ENCODE measurements around the gene TNIK. TPM values are rescaled to one million over a fixed set of nuclear protein-coding genes. Genes with fewer than 3 reads are reported as not detected.
"Not testable (repeated sequence)": the region's sequence is repeated elsewhere in the genome, so short reads cannot be mapped to it uniquely, and the experiment has no call there.

Gene TNIK
- total RNA-seq, 1 donor: 49.8 TPM

DNA sequence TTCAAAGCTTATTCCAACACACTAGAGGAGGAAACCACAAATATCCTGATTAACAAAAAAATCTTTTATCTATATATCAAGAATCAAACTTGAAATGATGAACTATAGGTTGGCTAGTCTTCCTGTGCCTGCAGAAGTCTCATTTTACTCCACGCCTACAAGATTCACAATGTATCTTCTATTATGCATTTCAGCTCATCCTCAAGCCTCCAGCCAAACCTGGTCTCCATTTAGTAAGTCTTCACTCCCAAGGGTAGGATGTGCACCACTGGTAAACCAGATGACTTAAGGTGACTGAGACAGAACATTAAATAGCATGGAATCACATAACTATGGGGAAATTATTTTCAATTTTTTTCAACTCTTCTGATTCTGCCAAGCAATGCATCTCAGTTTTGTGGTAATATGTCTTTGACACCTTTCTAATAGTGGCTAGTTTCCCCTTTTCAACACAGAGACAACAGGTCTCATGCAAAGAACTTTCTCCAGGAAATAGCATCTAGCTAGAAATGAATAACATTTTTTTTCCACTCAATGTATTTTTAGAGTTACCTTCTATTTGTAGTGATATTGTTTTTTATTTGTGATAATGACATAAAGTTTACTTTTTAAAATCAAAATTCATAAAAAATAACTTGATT, 166.9 kb downstream of the TNIK start:
- H3K4me3 ChIP-seq (ENCODE audit: low read length): no peak overlapping the region
- no peaks in the 10 kb centered on the region for H3K27me3 ChIP-seq (ENCODE audit: insufficient read depth, low read length)
- H3K4me1 ChIP-seq (ENCODE audit: insufficient read depth, low read length): peaks cover 3% of the 10 kb centered on the region
- H3K9me3 ChIP-seq (ENCODE audit: low read depth, low read length): no peaks in the 10 kb centered on the region

DNA sequence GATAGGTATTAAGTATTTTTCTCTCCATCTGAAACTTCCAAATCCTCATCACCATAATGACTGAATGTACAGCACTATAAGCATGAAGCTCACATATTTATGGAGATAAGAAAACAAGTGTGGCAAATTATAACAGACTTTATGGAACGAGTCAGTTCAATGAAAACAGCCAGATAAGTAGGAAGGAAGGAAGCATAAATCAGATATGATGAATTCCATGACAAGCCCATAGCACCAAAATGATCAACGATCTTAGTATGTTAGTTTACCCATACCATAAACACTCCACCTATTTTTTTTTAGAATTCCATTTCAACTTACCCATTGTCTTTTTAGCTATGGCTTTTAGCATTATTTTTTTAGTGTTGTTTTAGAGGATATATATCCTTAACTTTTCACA, 169.5 kb downstream of the TNIK start:
- peaks cover 3% of the 10 kb centered on the region for H3K4me1 ChIP-seq (ENCODE audit: insufficient read depth, low read length)
- H3K4me3 ChIP-seq (ENCODE audit: low read length): no peak overlapping the region
- H3K27me3 ChIP-seq (ENCODE audit: insufficient read depth, low read length): no peaks in the 10 kb centered on the region
- H3K9me3 ChIP-seq (ENCODE audit: low read depth, low read length): no peaks in the 10 kb centered on the region

DNA sequence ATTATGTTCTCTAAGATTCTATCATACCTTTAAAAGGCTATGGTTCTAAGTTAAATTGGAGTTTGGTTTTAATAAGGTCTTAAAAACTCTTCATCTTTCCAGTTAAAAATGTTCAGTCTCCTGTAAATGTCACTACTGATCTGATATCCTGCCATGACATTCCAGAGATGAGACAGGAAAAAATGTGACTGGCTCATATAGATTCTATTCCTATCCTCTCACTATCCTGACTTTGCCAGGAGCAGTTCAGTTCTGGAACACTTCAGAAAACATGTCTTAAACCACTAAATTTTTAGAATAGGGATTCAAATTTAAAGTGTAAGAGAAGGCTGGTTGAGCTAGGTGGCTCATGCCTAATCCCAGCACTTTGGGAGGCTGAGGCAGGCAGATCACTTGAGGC, 170.9 kb downstream of the TNIK start:
- Histone ChIP-seq H3K9me3 (ENCODE audit: low read depth, low read length) (no peaks in the 10 kb centered on the region), H3K4me1 (ENCODE audit: insufficient read depth, low read length) (peaks cover 3% of the 10 kb centered on the region), H3K27me3 (ENCODE audit: insufficient read depth, low read length) (no peaks in the 10 kb centered on the region), H3K4me3 (ENCODE audit: low read length) (no peak overlapping the region)

DNA sequence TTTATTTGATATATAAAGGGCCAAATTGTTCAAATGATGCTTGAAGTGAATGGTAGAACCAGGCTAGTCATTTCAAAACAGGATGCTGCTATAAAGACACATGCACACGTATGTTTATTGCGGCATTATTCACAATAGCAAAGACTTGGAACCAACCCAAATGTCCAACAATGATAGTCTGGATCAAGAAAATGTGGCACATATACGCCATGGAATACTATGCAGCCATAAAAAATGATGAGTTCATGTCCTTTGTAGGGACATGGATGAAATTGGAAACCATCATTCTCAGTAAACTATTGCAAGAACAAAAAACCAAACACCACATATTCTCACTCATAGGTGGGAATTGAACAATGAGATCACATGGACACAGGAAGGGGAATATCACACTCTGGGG, 172.4 kb downstream of the TNIK start:
- not testable (repeated sequence) for H3K9me3 ChIP-seq (ENCODE audit: low read depth, low read length); H3K4me1 ChIP-seq (ENCODE audit: insufficient read depth, low read length); H3K4me3 ChIP-seq (ENCODE audit: low read length); H3K27me3 ChIP-seq (ENCODE audit: insufficient read depth, low read length)

DNA sequence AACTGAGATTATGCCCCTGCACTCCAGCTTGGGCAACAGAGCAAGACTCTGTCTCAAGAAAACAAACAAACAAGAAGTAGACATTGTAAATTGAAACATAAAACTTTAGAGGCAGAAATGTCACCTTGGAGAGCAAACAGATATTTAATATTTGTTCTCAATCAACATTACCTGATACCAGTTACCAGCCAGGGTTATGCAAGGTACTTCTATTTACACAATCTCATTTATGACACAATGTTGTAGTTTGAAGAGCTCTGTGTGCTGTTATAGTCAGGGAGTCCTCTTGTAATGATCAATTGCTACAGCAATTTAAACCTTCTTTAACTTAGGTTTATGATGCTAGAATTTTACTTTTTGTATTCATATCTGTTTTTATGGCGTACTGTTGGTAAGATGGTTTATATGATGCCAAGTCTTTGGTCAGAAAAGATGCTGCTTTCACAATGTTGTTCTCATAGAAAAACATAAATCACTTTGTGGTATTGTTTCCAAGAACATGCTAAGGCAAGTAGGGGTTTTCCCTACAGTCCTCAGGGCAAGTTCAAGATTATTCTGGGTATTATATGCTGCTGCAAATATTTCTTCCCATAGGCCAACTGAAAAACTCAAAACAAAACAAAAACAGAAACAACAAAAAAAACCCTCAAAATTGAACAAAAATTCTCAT, 173.5 kb downstream of the TNIK start:
- Histone ChIP-seq H3K27me3 (ENCODE audit: insufficient read depth, low read length) (no peaks in the 10 kb centered on the region), H3K4me3 (ENCODE audit: low read length) (no peak overlapping the region), H3K9me3 (ENCODE audit: low read depth, low read length) (no peaks in the 10 kb centered on the region), H3K4me1 (ENCODE audit: insufficient read depth, low read length) (no peaks in the 10 kb centered on the region)

DNA sequence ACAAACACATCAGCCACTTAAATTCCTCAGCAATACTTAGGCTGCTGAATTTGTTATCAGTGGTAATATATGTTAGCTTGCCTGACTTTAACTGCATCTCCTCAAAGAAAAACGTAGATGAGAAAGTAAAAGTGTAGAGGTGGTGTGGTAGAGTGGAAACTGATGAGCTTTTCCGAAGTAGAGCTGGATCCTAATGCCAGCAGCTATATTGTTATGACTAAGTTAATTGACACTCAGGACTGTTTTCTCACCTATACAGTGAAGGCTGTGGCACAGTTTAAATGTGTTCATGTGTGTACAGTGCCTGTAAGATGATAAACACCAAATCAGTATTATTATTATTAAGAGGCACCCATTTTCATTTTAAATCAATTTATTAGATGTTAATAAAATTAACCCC, 174.9 kb downstream of the TNIK start:
- no peaks in the 10 kb centered on the region for H3K4me1 ChIP-seq (ENCODE audit: insufficient read depth, low read length)
- H3K4me3 ChIP-seq (ENCODE audit: low read length): no peak overlapping the region
- H3K27me3 ChIP-seq (ENCODE audit: insufficient read depth, low read length): no peaks in the 10 kb centered on the region
- H3K9me3 ChIP-seq (ENCODE audit: low read depth, low read length): no peaks in the 10 kb centered on the region

DNA sequence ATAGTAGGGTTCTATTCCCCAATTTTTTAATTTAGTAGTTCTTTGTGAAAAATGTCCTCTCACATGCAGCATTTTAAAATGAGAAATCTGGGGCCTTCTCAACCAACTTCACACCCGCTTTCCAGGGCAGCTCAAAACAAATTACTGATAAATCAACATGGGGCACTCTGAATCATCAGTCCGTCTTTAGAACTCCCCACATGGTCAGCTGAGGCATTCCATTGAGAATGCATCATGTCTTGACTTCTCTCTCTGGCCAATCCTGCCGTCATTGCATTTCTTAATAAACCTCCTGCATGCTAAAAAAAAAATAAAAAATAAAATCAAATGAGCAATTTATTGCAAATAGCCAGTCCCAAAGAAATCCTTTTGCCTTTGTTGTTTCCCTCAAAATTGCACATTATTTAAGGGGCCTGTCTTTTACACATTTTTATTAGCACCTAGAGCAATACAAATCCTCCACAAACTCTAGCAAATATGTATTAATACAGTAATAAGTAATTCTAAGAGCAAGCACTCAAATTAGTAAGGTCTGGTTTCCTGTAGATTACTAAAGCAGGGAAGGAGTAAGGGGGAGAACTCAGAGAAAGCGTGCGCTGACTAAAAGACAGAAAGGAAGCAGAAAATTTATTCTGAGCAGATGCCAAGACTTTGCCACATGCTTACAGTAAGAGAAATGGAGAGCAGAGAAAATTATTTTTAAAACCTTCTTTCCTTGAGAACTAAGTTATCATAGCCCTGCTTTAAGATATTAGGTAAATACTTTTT, 175.7 kb downstream of the TNIK start:
- no peaks in the 10 kb centered on the region for H3K4me1 ChIP-seq (ENCODE audit: insufficient read depth, low read length)
- no peak overlapping the region for H3K4me3 ChIP-seq (ENCODE audit: low read length)
- H3K27me3 ChIP-seq (ENCODE audit: insufficient read depth, low read length): no peaks in the 10 kb centered on the region
- no peaks in the 10 kb centered on the region for H3K9me3 ChIP-seq (ENCODE audit: low read depth, low read length)

DNA sequence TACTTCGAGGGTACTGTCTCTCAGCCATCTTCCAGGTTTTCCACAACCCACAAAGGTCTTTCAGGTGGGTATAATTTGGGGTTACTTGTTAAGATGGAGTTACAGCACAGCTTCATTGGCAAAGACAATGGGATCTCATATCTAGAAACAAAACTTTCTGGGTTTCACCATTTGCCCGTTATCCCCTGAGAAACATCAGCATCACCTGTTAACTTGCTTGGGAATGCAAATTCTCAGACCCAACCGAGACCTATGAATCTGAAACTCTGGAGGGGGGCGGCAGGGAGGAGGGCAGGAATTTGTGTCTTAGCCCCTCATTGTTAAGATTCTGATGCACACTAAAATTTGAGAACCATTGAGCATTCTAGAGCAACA, 176.4 kb downstream of the TNIK start:
- Histone ChIP-seq H3K9me3 (ENCODE audit: low read depth, low read length) (no peaks in the 10 kb centered on the region), H3K27me3 (ENCODE audit: insufficient read depth, low read length) (no peaks in the 10 kb centered on the region), H3K4me1 (ENCODE audit: insufficient read depth, low read length) (no peaks in the 10 kb centered on the region), H3K4me3 (ENCODE audit: low read length) (no peak overlapping the region)

DNA sequence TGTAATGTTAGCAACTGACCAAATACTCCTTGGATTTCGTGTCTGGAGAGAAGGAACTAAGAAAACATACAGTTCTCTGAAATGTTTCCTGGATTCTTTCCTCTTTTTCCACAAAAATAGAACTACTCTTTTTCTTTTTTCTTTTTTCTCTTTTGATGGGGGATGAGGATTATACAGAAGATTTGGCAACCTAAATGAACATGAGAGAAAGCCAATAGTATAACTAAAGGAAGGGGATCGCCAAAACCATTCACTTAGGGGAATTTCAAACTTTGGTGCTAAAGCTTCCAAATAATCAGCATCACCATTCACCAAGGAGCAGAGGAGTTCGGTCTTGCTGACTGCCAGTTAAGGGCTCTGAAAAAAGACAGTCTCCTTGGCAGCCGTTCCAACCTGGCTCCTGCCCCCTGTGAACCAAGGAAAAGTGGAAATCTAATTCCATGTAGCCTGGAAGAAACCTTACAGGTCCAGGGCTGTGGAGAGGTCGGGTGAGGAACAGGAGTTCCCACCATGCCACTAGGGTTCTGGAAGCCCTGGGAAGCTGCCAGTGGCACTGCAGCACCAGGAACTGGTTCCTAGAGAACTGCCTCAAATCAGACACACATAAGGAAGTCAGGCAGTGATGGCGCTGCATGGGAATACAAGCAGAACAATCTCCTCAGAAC, 176.9 kb downstream of the TNIK start:
- H3K27me3 ChIP-seq (ENCODE audit: insufficient read depth, low read length): no peaks in the 10 kb centered on the region
- H3K4me3 ChIP-seq (ENCODE audit: low read length): no peak overlapping the region
- H3K4me1 ChIP-seq (ENCODE audit: insufficient read depth, low read length): no peaks in the 10 kb centered on the region
- no peaks in the 10 kb centered on the region for H3K9me3 ChIP-seq (ENCODE audit: low read depth, low read length)

DNA sequence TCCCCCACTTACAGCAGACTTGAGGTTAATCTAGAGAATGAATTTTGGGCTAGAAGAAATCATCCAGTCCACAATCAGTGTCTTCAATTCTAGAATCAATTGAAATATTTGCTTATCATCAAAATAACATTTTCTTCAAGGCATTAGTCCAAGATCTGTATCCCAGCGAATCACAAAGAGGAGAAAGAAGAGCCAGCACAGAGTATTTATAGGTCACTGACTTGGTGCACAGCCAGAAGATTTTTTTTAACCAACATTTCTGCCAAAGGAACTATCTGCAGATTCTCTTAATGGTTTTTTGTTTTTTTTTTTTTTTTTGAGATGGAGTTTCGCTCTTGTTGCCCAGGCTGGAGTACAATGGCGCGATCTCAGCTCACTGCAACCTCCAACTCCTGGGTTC, 178.2 kb downstream of the TNIK start:
- H3K4me1 ChIP-seq (ENCODE audit: insufficient read depth, low read length): no peaks in the 10 kb centered on the region
- H3K4me3 ChIP-seq (ENCODE audit: low read length): no peak overlapping the region
- no peaks in the 10 kb centered on the region for H3K9me3 ChIP-seq (ENCODE audit: low read depth, low read length)
- no peaks in the 10 kb centered on the region for H3K27me3 ChIP-seq (ENCODE audit: insufficient read depth, low read length)

DNA sequence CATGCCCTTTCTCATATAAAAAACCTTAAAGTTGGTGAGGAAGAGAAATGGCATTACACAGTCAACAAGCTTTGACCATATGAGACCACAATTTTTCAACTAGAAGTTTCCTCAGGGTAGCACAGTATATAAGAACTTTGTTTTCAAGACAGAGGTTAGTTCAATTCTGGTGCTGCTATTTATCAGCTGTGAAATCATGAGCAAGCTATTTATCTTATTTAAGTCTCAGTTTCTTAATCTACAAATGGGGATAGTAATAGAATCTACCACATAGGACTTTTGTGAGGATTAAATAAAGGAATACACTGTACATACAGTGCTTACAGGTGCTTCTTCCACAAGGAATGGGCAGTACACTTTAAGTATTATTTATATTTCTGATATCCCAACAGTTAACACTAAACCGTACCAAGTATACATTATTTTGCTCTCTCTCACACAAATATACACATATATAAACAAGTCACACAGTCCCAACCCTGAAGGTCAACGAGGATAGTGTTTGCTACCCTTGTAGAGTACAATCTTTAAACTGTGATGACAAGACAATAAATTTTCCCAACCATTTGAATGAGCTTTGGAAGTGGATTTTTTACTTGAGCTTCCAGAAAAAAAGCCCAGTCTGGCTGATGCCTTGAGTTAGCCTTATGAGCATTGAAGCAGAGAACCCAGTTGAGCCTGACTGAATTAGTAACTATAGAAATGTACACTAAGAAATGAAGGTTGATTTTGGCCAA, 178.8 kb downstream of the TNIK start:
- Histone ChIP-seq H3K9me3 (ENCODE audit: low read depth, low read length) (no peaks in the 10 kb centered on the region), H3K4me1 (ENCODE audit: insufficient read depth, low read length) (no peaks in the 10 kb centered on the region), H3K27me3 (ENCODE audit: insufficient read depth, low read length) (no peaks in the 10 kb centered on the region), H3K4me3 (ENCODE audit: low read length) (no peak overlapping the region)

DNA sequence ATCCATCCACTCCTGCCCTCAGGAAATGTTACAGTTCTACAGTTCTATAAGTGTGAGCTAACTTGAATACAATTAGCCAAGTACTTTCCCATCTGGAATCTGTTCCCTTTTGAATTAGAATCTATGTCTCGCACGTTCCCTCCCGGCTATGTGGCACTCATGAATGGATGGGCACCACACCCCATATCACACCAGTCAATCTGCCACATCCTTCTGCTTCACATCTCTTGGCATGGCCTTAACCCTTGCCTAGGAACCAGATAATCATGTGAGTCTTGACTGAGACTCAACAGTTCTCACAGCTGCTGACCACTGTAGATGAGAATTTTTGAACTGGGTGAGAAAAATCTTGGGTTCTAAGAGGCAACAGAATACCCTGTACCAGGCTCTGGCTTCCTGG, 180.2 kb downstream of the TNIK start:
- H3K27me3 ChIP-seq (ENCODE audit: insufficient read depth, low read length): no peaks in the 10 kb centered on the region
- no peaks in the 10 kb centered on the region for H3K9me3 ChIP-seq (ENCODE audit: low read depth, low read length)
- H3K4me3 ChIP-seq (ENCODE audit: low read length): no peak overlapping the region
- no peaks in the 10 kb centered on the region for H3K4me1 ChIP-seq (ENCODE audit: insufficient read depth, low read length)

DNA sequence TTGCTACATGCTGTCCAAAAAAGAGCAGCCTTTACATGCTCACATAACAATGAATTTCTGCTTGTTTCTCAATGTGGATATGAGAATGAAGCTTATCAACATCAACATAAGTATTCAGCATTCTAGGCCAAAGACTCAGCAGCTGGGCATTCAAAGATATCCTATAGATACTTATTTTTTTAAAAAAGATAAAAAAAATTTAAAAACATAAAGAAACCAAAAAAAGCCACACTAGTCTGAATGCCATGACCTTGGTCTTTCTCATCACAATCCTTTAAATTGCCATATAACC, 182.0 kb downstream of the TNIK start:
- Histone ChIP-seq H3K4me1 (ENCODE audit: insufficient read depth, low read length) (no peaks in the 10 kb centered on the region), H3K9me3 (ENCODE audit: low read depth, low read length) (no peaks in the 10 kb centered on the region), H3K27me3 (ENCODE audit: insufficient read depth, low read length) (no peaks in the 10 kb centered on the region), H3K4me3 (ENCODE audit: low read length) (no peak overlapping the region)

DNA sequence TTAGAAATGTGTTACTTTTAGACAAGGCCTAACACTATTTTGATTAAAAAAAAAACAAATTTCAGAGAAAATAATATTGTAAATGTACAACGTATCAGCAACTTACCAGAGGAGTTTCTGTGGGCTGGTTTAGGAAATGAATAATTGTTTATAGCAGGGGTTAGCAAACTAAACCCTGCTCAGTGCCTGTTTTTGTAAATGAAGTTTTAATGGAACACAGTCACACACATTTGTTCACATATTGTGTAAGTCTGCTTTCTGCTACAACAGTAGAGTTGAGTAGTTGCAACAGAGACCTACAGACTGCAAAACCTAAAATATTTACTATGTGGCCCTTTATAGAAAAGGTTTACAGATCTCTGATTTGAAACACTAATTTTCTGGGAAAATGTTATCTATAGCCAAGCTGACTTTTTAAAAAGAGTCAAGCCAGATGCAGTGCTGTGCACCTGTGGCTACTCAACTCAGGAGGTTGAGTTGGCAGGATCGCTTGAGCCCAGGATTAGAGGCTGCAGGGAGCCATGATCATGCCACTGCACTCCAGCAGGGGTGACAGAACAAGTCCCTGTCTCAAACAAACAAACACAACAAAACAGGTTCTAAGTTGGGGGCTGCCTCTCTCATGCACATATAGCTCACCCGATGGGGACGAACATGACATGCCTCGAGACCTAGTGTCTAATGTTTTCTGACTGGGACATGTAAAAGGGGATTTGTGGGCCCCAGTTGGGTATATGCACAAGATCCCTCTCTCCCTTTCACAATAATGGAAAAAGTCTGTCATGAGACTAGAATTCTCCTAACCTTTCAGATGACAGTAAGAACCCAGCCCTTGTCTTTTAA, 182.5 kb downstream of the TNIK start:
- H3K9me3 ChIP-seq (ENCODE audit: low read depth, low read length): no peaks in the 10 kb centered on the region
- H3K4me1 ChIP-seq (ENCODE audit: insufficient read depth, low read length): no peaks in the 10 kb centered on the region
- no peaks in the 10 kb centered on the region for H3K27me3 ChIP-seq (ENCODE audit: insufficient read depth, low read length)
- no peak overlapping the region for H3K4me3 ChIP-seq (ENCODE audit: low read length)

Data from mononuclear cell (primary cell).